ENCODE measurements around the gene ANTXR2. TPM values are rescaled to one million over a fixed set of nuclear protein-coding genes. Genes with fewer than 3 reads are reported as not detected.

The ANTXR2 gene
- total and polyA plus RNA-seq, 2 of the 8 experiments (the other 6 are each of a cell fraction or from before 2014, with no cell fraction given) = 1.1 to 7.5 TPM

GRCh38 chr4:79881407-79881806, 191.6 kb downstream of the ANTXR2 start:
- Histone ChIP-seq H3K36me3 (ENCODE audit: control insufficient read depth in 2 of 4, insufficient read depth in 4 of 4, low read length in 3 of 4) (no peaks in the 10 kb centered on the region), H2BK15ac (ENCODE audit: low read length) (no peak overlapping the region), H4K8ac (ENCODE audit: extremely low read depth, insufficient read depth, low read length) (no peak overlapping the region), H3K14ac (ENCODE audit: insufficient read length) (no peak overlapping the region), H4K91ac (replicated peaks; ENCODE audit: insufficient read length, low read length) (no peak overlapping the region), H4K5ac (ENCODE audit: insufficient read length, low read depth, low read length) (no peak overlapping the region), H3K9me3 (ENCODE audit: insufficient read depth in 2 of 2, low read depth in 1 of 2, low read length in 1 of 2) (no peaks in the 10 kb centered on the region), H2BK120ac (replicated peaks; ENCODE audit: low read depth, low read length) (no peak overlapping the region), H3K18ac (ENCODE audit: extremely low read depth, low read length) (no peak overlapping the region), H2BK12ac (ENCODE audit: low read depth, low read length) (no peak overlapping the region), H2AK5ac (ENCODE audit: low read depth, low read length) (no peak overlapping the region), H2BK5ac (ENCODE audit: low read depth, low read length) (no peak overlapping the region), H2AFZ (ENCODE audit: low read length) (no peak overlapping the region), H2BK20ac (ENCODE audit: low read length) (no peak overlapping the region), H3K4me1 (replicated peaks in 1 of 4; ENCODE audit: control insufficient read depth in 3 of 4, insufficient read depth in 4 of 4, low read length in 3 of 4) (no peaks in the 10 kb centered on the region), H3K4ac (replicated peaks; ENCODE audit: insufficient read length, low read depth, low read length) (no peak overlapping the region), H3K23me2 (ENCODE audit: low read depth, low read length) (no peaks in the 10 kb centered on the region), H3K79me2 (ENCODE audit: control insufficient read depth in 1 of 2, insufficient read depth in 2 of 2, low read length in 2 of 2) (no peaks in the 10 kb centered on the region), H3K23ac (ENCODE audit: insufficient read length) (no peak overlapping the region), H3K4me2 (ENCODE audit: insufficient read depth in 1 of 2, low read depth in 2 of 2, low read length in 2 of 2) (no peak overlapping the region), H4K20me1 (replicated peaks in 1 of 2; ENCODE audit: control insufficient read depth in 1 of 2, insufficient read depth in 2 of 2, low read length in 2 of 2) (no peaks in the 10 kb centered on the region), H3K56ac (replicated peaks; ENCODE audit: insufficient read length, low read depth, low read length) (no peak overlapping the region), H3K4me3 (ENCODE audit: extremely low read depth in 1 of 4, insufficient read depth in 2 of 4, low read depth in 3 of 4, low read length in 4 of 4) (no peak overlapping the region), H3K27ac (ENCODE audit: low read depth, low read length) (no peak overlapping the region), H3K79me1 (ENCODE audit: low read depth, low read length) (no peaks in the 10 kb centered on the region), H3K27me3 (replicated peaks in 1 of 4; ENCODE audit: control insufficient read depth in 3 of 4, extremely low read depth in 1 of 4, insufficient read depth in 3 of 4, low read length in 3 of 4) (no peaks in the 10 kb centered on the region), H3K9ac (replicated peaks in 1 of 4; ENCODE audit: extremely low read depth in 1 of 4, low read depth in 3 of 4, low read length in 3 of 4) (no peak overlapping the region)
- no peak for DNase-seq (ENCODE audit: low read depth in 1 of 2, low spot score in 2 of 2)
- TF ChIP-seq POU5F1 (IDR thresholded peaks at IDR 0.05; ENCODE audit: low read depth, low read length) (no peak), HDAC6 (IDR thresholded peaks at IDR 0.05; ENCODE audit: low read depth, low read length) (no peak), SIX5 (IDR thresholded peaks at IDR 0.05; ENCODE audit: low read depth, low read length) (no peak), CBX8 (IDR thresholded peaks at IDR 0.05; ENCODE audit: borderline replicate concordance, low read depth, low read length) (no peak), SIRT6 (IDR thresholded peaks at IDR 0.05; ENCODE audit: low read length) (no peak), CTBP2 (IDR thresholded peaks at IDR 0.05; ENCODE audit: borderline replicate concordance, insufficient read depth, insufficient read length, low read length) (no peak), SUZ12 (IDR thresholded peaks at IDR 0.05; ENCODE audit: low read length) (no peak), MAX (IDR thresholded peaks at IDR 0.05) (no peak), RAD21 (IDR thresholded peaks at IDR 0.05 in 1 of 2, conservative IDR thresholded peaks at IDR 0.05 in 1 of 2; ENCODE audit: low read depth in 2 of 2, low read length in 2 of 2) (no peak)
- CTCF ChIA-PET (ENCODE audit: partially characterized antibody) = no interaction called here
- no peak for FAIRE-seq
- POLR2A ChIA-PET (ENCODE audit: partially characterized antibody) = no interaction called here

Measured in H1 (cell line).